ENCODE data around the gene MCRIP1.

MCRIP1 gene

GRCh38 chr17:81817758-81818147, 15.3 kb downstream of the MCRIP1 start:
- no peak overlapping the region for H3K9ac ChIP-seq (ENCODE audit: low read length)
- H3K4me3 ChIP-seq (ENCODE audit: low read length): no peak overlapping the region
- peaks cover 8% of the 10 kb centered on the region for H3K4me1 ChIP-seq (ENCODE audit: control insufficient read depth, insufficient read depth, low read length)
- no peak overlapping the region for H3K27ac ChIP-seq (ENCODE audit: low read depth, low read length)
- H3K27me3 ChIP-seq (ENCODE audit: control insufficient read depth, insufficient read depth, low read length): no peaks in the 10 kb centered on the region
- H3K36me3 ChIP-seq (ENCODE audit: control insufficient read depth, insufficient read depth, low read length): no peaks in the 10 kb centered on the region

DNA sequence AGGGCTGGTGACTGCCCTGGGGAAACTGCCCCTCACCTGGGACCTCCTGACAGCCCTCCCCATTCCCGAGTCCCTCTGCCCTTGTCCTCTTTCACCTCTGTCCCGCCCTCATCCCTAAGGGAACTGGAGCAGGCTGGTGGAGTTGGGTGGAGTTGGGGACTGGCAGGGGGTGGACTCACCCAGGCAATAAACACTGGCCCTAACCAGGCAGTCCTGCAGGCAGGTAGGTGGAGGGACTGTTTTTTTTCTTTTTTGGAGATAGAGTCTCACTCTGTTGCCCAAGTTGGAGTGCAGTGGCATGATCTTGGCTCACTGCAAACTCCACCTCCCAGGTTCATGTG, 17.5 kb downstream of the MCRIP1 start:
- Histone ChIP-seq H3K4me3 (ENCODE audit: low read length) (no peak overlapping the region), H3K27ac (ENCODE audit: low read depth, low read length) (no peak overlapping the region), H3K36me3 (ENCODE audit: control insufficient read depth, insufficient read depth, low read length) (no peaks in the 10 kb centered on the region), H3K27me3 (ENCODE audit: control insufficient read depth, insufficient read depth, low read length) (peaks cover 5% of the 10 kb centered on the region), H3K4me1 (ENCODE audit: control insufficient read depth, insufficient read depth, low read length) (no peaks in the 10 kb centered on the region), H3K9ac (ENCODE audit: low read length) (no peak overlapping the region)

GRCh38 chr17:81814748-81815645, 18.1 kb downstream of the MCRIP1 start:
- Histone ChIP-seq H3K4me1 (ENCODE audit: control insufficient read depth, insufficient read depth, low read length) (no peaks in the 10 kb centered on the region), H3K4me3 (ENCODE audit: low read length) (no peak overlapping the region), H3K9ac (ENCODE audit: low read length) (no peak overlapping the region), H3K27me3 (ENCODE audit: control insufficient read depth, insufficient read depth, low read length) (peaks cover 8% of the 10 kb centered on the region), H3K36me3 (ENCODE audit: control insufficient read depth, insufficient read depth, low read length) (no peaks in the 10 kb centered on the region), H3K27ac (ENCODE audit: low read depth, low read length) (no peak overlapping the region)

GRCh38 chr17:81813861-81814683, 19.0 kb downstream of the MCRIP1 start:
- Histone ChIP-seq H3K4me1 (ENCODE audit: control insufficient read depth, insufficient read depth, low read length) (no peaks in the 10 kb centered on the region), H3K9ac (ENCODE audit: low read length) (no peak overlapping the region), H3K27me3 (ENCODE audit: control insufficient read depth, insufficient read depth, low read length) (peaks cover 8% of the 10 kb centered on the region), H3K27ac (ENCODE audit: low read depth, low read length) (no peak overlapping the region), H3K4me3 (ENCODE audit: low read length) (no peak overlapping the region), H3K36me3 (ENCODE audit: control insufficient read depth, insufficient read depth, low read length) (no peaks in the 10 kb centered on the region)

- Histone ChIP-seq H3K27me3 (ENCODE audit: control insufficient read depth, insufficient read depth, low read length) (peaks cover 8% of the 10 kb centered on the region), H3K4me1 (ENCODE audit: control insufficient read depth, insufficient read depth, low read length) (no peaks in the 10 kb centered on the region), H3K27ac (ENCODE audit: low read depth, low read length) (no peak overlapping the region), H3K9ac (ENCODE audit: low read length) (no peak overlapping the region), H3K4me3 (ENCODE audit: low read length) (no peak overlapping the region), H3K36me3 (ENCODE audit: control insufficient read depth, insufficient read depth, low read length) (no peaks in the 10 kb centered on the region)
These were observed 19.8 kb downstream of the MCRIP1 start for GRCh38 chr17:81813371-81813684.

DNA sequence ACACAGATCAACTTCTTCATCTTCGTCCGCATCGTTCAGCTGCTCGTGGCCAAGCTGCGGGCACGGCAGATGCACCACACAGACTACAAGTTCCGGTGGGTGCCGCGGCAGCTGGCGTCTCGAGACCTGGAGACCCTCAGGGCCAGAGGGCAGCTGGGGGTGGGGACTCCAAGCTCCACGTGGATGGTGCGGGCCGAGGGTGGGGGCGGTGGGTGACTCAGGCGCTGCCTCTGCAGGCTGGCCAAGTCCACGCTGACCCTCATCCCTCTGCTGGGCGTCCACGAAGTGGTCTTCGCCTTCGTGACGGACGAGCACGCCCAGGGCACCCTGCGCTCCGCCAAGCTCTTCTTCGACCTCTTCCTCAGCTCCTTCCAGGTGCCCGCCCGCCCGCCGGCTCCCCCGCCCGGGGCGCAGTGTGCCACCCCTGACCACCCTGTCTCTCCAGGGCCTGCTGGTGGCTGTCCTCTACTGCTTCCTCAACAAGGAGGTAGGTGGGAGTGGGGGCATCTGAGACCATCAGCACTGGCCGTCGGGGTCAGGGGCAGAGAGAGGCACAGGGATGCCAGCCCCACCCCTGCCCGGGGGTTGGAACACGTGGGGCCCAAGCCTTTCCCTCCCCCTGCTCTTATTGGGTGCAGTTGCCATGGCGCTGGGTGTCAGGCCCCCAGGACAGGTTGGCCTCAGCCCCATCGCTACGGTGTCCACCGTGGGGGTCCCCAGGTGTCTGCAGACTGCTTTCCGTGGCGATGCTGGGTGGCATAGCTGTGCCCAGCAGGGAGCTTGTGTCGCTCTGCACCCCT, 20.3 kb downstream of the MCRIP1 start:
- H3K36me3 ChIP-seq (ENCODE audit: control insufficient read depth, insufficient read depth, low read length): no peaks in the 10 kb centered on the region
- peaks cover 8% of the 10 kb centered on the region for H3K27me3 ChIP-seq (ENCODE audit: control insufficient read depth, insufficient read depth, low read length)
- H3K4me1 ChIP-seq (ENCODE audit: control insufficient read depth, insufficient read depth, low read length): no peaks in the 10 kb centered on the region
- no peak overlapping the region for H3K27ac ChIP-seq (ENCODE audit: low read depth, low read length)
- no peak overlapping the region for H3K9ac ChIP-seq (ENCODE audit: low read length)
- no peak overlapping the region for H3K4me3 ChIP-seq (ENCODE audit: low read length)

DNA sequence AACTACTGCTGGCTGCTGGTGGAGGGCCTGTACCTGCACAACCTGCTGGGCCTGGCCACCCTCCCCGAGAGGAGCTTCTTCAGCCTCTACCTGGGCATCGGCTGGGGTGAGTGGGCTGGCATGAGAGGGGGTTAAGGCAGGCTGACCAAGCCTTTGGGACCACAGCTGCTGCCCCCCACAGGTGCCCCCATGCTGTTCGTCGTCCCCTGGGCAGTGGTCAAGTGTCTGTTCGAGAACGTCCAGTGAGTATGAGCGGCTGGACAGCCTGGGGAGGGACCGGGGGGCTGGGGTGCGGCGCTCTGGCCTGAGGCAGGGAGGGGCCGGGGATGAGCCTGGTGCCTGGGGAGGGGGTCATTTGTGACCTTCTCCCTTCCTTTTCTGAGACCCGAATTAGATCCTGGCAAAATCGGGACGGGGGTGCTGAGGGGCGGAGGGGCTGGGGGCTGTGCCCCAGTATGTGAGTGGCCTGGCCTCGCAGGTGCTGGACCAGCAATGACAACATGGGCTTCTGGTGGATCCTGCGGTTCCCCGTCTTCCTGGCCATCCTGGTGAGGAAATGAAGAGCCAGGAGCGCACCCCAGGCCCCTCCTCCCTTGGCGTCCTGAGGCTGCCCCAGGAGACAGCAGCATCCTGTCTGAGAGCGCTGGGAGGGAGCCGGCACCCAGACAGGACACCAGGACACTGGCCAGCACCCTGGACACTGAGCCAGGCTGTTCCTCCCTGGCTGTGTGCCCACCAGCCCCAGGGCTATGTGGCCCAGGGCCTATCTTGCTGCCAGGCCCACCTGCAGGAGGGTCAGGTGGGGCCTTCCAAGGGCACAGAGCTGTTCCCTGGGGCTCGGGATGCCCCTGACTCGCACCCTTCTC, 21.2 kb downstream of the MCRIP1 start:
- peaks cover 16% of the 10 kb centered on the region for H3K27me3 ChIP-seq (ENCODE audit: control insufficient read depth, insufficient read depth, low read length)
- no peak overlapping the region for H3K27ac ChIP-seq (ENCODE audit: low read depth, low read length)
- no peak overlapping the region for H3K4me3 ChIP-seq (ENCODE audit: low read length)
- H3K36me3 ChIP-seq (ENCODE audit: control insufficient read depth, insufficient read depth, low read length): no peaks in the 10 kb centered on the region
- H3K9ac ChIP-seq (ENCODE audit: low read length): no peak overlapping the region
- no peaks in the 10 kb centered on the region for H3K4me1 ChIP-seq (ENCODE audit: control insufficient read depth, insufficient read depth, low read length)

GRCh38 chr17:81810892-81811704, 22.0 kb downstream of the MCRIP1 start:
- peaks cover 21% of the 10 kb centered on the region for H3K27me3 ChIP-seq (ENCODE audit: control insufficient read depth, insufficient read depth, low read length)
- H3K36me3 ChIP-seq (ENCODE audit: control insufficient read depth, insufficient read depth, low read length): no peaks in the 10 kb centered on the region
- no peaks in the 10 kb centered on the region for H3K4me1 ChIP-seq (ENCODE audit: control insufficient read depth, insufficient read depth, low read length)
- H3K9ac ChIP-seq (ENCODE audit: low read length): no peak overlapping the region
- no peak overlapping the region for H3K4me3 ChIP-seq (ENCODE audit: low read length)
- no peak overlapping the region for H3K27ac ChIP-seq (ENCODE audit: low read depth, low read length)

GRCh38 chr17:81810476-81810875, 22.6 kb downstream of the MCRIP1 start:
- Histone ChIP-seq H3K36me3 (ENCODE audit: control insufficient read depth, insufficient read depth, low read length) (no peaks in the 10 kb centered on the region), H3K27me3 (ENCODE audit: control insufficient read depth, insufficient read depth, low read length) (peaks cover 23% of the 10 kb centered on the region), H3K9ac (ENCODE audit: low read length) (no peak overlapping the region), H3K4me3 (ENCODE audit: low read length) (no peak overlapping the region), H3K4me1 (ENCODE audit: control insufficient read depth, insufficient read depth, low read length) (no peaks in the 10 kb centered on the region), H3K27ac (ENCODE audit: low read depth, low read length) (no peak overlapping the region)

DNA sequence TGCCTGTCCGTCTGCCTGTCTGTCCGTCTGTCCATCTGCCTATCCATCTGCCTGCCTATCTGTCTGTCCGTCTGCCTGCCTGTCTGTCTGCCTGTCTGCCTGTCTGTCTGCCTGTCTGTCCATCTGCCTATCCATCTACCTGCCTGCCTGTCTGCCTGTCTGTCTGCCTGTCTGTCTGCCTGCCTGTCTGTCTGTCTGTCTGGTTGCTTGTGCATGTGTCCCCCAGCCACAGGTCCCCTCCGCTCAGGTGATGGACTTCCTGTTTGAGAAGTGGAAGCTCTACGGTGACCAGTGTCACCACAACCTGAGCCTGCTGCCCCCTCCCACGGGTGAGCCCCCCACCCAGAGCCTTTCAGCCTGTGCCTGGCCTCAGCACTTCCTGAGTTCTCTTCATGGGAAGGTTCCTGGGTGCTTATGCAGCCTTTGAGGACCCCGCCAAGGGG, 23.5 kb downstream of the MCRIP1 start:
- H3K27me3 ChIP-seq (ENCODE audit: control insufficient read depth, insufficient read depth, low read length): peaks cover 27% of the 10 kb centered on the region
- no peak overlapping the region for H3K9ac ChIP-seq (ENCODE audit: low read length)
- H3K36me3 ChIP-seq (ENCODE audit: control insufficient read depth, insufficient read depth, low read length): no peaks in the 10 kb centered on the region
- no peaks in the 10 kb centered on the region for H3K4me1 ChIP-seq (ENCODE audit: control insufficient read depth, insufficient read depth, low read length)
- no peak overlapping the region for H3K27ac ChIP-seq (ENCODE audit: low read depth, low read length)
- no peak overlapping the region for H3K4me3 ChIP-seq (ENCODE audit: low read length)

Measured in rectal smooth muscle tissue (tissue), 1 donor.